Neural progenitor cell (in vitro differentiated cells): ENCODE results near the gene MAP4K3. TPM values are rescaled to one million over a fixed set of nuclear protein-coding genes. Genes with fewer than 3 reads are reported as not detected.

Source experiments
- DNase-seq: peaks from one replicate; pipeline ENCODE4 v3.0.0-alpha.2; 2016; ENCODE audit warnings: low spot score
- H2AFZ ChIP-seq: fragments of 200-600 bp; sonication (generic); replicated peaks from 2 replicates; pipeline ENCODE4 v1.6.1; 2016; ENCODE audit warnings: antibody characterized with exemption
- H3F3A ChIP-seq: fragments of 200-600 bp; sonication (generic); 2 replicates; pipeline ENCODE4 v1.6.1; 2016; ENCODE audit warnings: antibody characterized with exemption, low read depth
- H3K27ac ChIP-seq: fragments of 200-600 bp; sonication (generic); 2 replicates; pipeline ENCODE4 v1.5.1; 2016; ENCODE audit warnings: mild to moderate bottlenecking
- H3K27me3 ChIP-seq: fragments of 200-600 bp; sonication (generic); 2 replicates; pipeline ENCODE4 v1.6.1; 2016; ENCODE audit warnings: mild to moderate bottlenecking, moderate library complexity
- H3K36me3 ChIP-seq: fragments of 200-600 bp; sonication (generic); 2 replicates; pipeline ENCODE4 v1.5.1; 2016
- H3K4me1 ChIP-seq: fragments of 200-600 bp; sonication (generic); 2 replicates; pipeline ENCODE4 v1.6.1; 2016; ENCODE audit warnings: mixed run types
- H3K4me2 ChIP-seq: fragments of 200-600 bp; sonication (generic); 2 replicates; pipeline ENCODE4 v1.6.1; 2016
- H3K4me3 ChIP-seq: fragments of 200-600 bp; sonication (generic); 2 replicates; pipeline ENCODE4 v1.5.1; 2016
- H3K79me2 ChIP-seq: fragments of 200-600 bp; sonication (generic); 2 replicates; pipeline ENCODE4 v1.6.1; 2016; ENCODE audit warnings: low read depth
- H3K9ac ChIP-seq: fragments of 200-600 bp; sonication (generic); 2 replicates; pipeline ENCODE4 v1.6.1; 2016
- H3K9me3 ChIP-seq: fragments of 200-600 bp; sonication (generic); 2 replicates; pipeline ENCODE4 v1.5.1; 2016; ENCODE audit warnings: low read depth
- H4K20me1 ChIP-seq: fragments of 200-600 bp; sonication (generic); 2 replicates; pipeline ENCODE4 v1.6.1; 2016; ENCODE audit warnings: low read depth
- H3K27ac Mint-ChIP-seq: 3 replicates; pipeline ENCODE4 v1.8.0; 2021; ENCODE audit warnings: mixed read lengths
- H3K27me3 Mint-ChIP-seq: 2 replicates; pipeline ENCODE4 v1.8.0; 2022; ENCODE audit warnings: low read depth, mild to moderate bottlenecking, inconsistent platforms, moderate library complexity, mixed read lengths; ENCODE audit not compliant: insufficient read depth
- H3K36me3 Mint-ChIP-seq: 3 replicates; pipeline ENCODE4 v1.8.0; 2021; ENCODE audit warnings: mixed read lengths
- H3K4me1 Mint-ChIP-seq: 3 replicates; pipeline ENCODE4 v1.8.0; 2021; ENCODE audit warnings: mixed read lengths
- H3K4me3 Mint-ChIP-seq: 3 replicates; pipeline ENCODE4 v1.8.0; 2021; ENCODE audit warnings: mild to moderate bottlenecking, moderate library complexity, mixed read lengths
- H3K9me3 Mint-ChIP-seq: 3 replicates; pipeline ENCODE4 v1.8.0; 2020; ENCODE audit warnings: mixed read lengths
- CTCF ChIP-seq: fragments of 200-600 bp; sonication (generic); IDR thresholded peaks from 2 replicates; pipeline ENCODE4 v1.5.1; 2017; ENCODE audit warnings: antibody characterized with exemption, mild to moderate bottlenecking
- EZH2 ChIP-seq: fragments of 200-600 bp; sonication (generic); IDR thresholded peaks from 2 replicates; pipeline ENCODE4 v1.6.1; 2017; ENCODE audit warnings: antibody characterized with exemption, mild to moderate bottlenecking, moderate library complexity
- EZH2phosphoT487 ChIP-seq: fragments of 200-600 bp; sonication (generic); IDR thresholded peaks from 2 replicates; pipeline ENCODE4 v1.6.1; 2017; ENCODE audit warnings: antibody characterized with exemption
- total RNA-seq: library from RNA; depleted of rRNA; stranded (reverse); fragments of >200 nt; gene quantifications from 2 replicates; pipeline ENCODE4 v1.2.3, GENCODE V29; 2015; ENCODE audit warnings: low replicate concordance

Gene MAP4K3
- total RNA-seq, 1 donor from 2014 or later, result 79.5 TPM

DNA sequence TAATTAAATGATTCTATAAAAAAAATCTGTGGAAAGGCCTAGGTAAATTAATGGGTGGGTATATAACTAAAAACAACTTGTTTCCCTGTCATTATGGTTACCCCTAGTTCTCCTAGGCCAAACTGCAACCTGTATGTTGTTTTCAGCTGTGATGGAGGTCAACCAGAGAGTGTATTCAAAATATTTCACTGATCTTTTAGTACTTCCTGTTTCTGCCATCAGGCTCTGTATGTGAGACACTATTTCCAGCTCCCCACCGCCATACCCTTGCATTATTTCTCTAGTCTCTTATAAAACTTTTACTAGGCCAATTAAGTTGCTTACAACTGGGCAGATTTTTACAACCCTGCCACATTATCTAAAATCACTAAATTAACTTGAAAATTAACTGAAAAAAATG lies 172.4 kb downstream of the MAP4K3 start:
- Histone ChIP-seq H4K20me1 (no peaks in the 10 kb centered on the region), H3K79me2 (no peaks in the 10 kb centered on the region), H3K9me3 (no peaks in the 10 kb centered on the region), H3K4me1 (no peaks in the 10 kb centered on the region), H3F3A (no peaks in the 10 kb centered on the region), H3K9ac (no peak overlapping the region), H3K27me3 (no peaks in the 10 kb centered on the region), H2AFZ (no peak overlapping the region), H3K36me3 (no peaks in the 10 kb centered on the region), H3K27ac (no peak overlapping the region), H3K4me2 (no peak overlapping the region), H3K4me3 (no peak overlapping the region)
- no peak overlapping the region for H3K4me3 Mint-ChIP-seq
- H3K36me3 Mint-ChIP-seq, result peaks cover 23% of the 10 kb centered on the region
- no peak for TF ChIP-seq CTCF
- TF ChIP-seq EZH2, result no peak
- no peak for TF ChIP-seq EZH2phosphoT487
- H3K27me3 Mint-ChIP-seq, result no peaks in the 10 kb centered on the region
- no peaks in the 10 kb centered on the region for H3K4me1 Mint-ChIP-seq
- DNase-seq, result no peak
- no peak overlapping the region for H3K27ac Mint-ChIP-seq
- H3K9me3 Mint-ChIP-seq, result no peaks in the 10 kb centered on the region

GRCh38 chr2:39260087-39260486 lies 177.0 kb downstream of the MAP4K3 start:
- H3K9ac ChIP-seq, result no peak overlapping the region
- no peak overlapping the region for H3K27ac ChIP-seq
- Mint-ChIP-seq H3K4me3 (no peak overlapping the region), H3K9me3 (peaks cover 2% of the 10 kb centered on the region), H3K27me3 (no peaks in the 10 kb centered on the region), H3K4me1 (no peaks in the 10 kb centered on the region), H3K36me3 (peaks cover 32% of the 10 kb centered on the region), H3K27ac (no peak overlapping the region)
- TF ChIP-seq CTCF (no peak), EZH2phosphoT487 (no peak), EZH2 (no peak)
- H3K27me3 ChIP-seq, result no peaks in the 10 kb centered on the region
- H3F3A ChIP-seq, result no peaks in the 10 kb centered on the region
- no peaks in the 10 kb centered on the region for H3K4me1 ChIP-seq
- H3K79me2 ChIP-seq, result no peaks in the 10 kb centered on the region
- H3K9me3 ChIP-seq, result no peaks in the 10 kb centered on the region
- no peaks in the 10 kb centered on the region for H3K36me3 ChIP-seq
- DNase-seq, result no peak
- no peak overlapping the region for H2AFZ ChIP-seq
- H4K20me1 ChIP-seq, result no peaks in the 10 kb centered on the region
- no peak overlapping the region for H3K4me3 ChIP-seq
- no peak overlapping the region for H3K4me2 ChIP-seq

DNA sequence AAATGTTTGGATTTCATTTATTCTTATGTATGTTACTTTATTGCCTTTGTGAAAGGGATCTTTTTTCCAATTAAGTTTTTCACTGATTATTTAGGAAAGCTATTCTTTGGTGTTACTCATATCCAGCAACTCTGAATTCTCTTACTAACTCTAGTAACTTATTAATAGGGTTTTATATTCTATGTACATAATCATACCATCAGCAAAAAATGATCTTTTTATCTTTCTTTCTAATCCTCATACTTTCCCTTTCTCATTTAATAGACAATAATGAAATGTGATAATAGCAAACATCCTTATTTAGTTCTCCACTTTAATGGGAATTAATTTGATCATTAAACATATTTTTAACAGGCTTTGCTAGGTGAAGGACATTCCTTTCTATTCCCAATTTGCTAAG lies 181.0 kb downstream of the MAP4K3 start:
- Histone ChIP-seq H3K27ac (no peak overlapping the region), H2AFZ (no peak overlapping the region), H3K4me2 (no peak overlapping the region), H3K9me3 (no peaks in the 10 kb centered on the region), H3K36me3 (peaks cover 10% of the 10 kb centered on the region), H3K9ac (no peak overlapping the region), H3F3A (no peaks in the 10 kb centered on the region), H3K27me3 (no peaks in the 10 kb centered on the region), H3K4me3 (no peak overlapping the region), H4K20me1 (no peaks in the 10 kb centered on the region), H3K4me1 (no peaks in the 10 kb centered on the region), H3K79me2 (no peaks in the 10 kb centered on the region)
- TF ChIP-seq EZH2 (no peak), CTCF (no peak), EZH2phosphoT487 (no peak)
- H3K36me3 Mint-ChIP-seq, result peaks cover 43% of the 10 kb centered on the region
- H3K4me3 Mint-ChIP-seq, result no peak overlapping the region
- no peak overlapping the region for H3K27ac Mint-ChIP-seq
- no peak for DNase-seq
- H3K9me3 Mint-ChIP-seq, result peaks cover 2% of the 10 kb centered on the region
- H3K4me1 Mint-ChIP-seq, result no peaks in the 10 kb centered on the region
- no peaks in the 10 kb centered on the region for H3K27me3 Mint-ChIP-seq
